Gastrocnemius medialis (tissue), 4 donors: ENCODE measurements around the gene DNAJC11.

Experiments
- CTCF ChIP-seq, 5 experiments: fragments of 450-650 bp in 3 of 5; fragments of 200-600 bp in 2 of 5; sonication (generic) in 2 of 5; IDR thresholded peaks in 4 of 5; conservative IDR thresholded peaks in 1 of 5; 1 replicate in 4 of 5; 2 replicates in 1 of 5; pipeline ENCODE4 v1.5.1; 2016 to 2019; ENCODE audit warnings: antibody characterized with exemption in 5 of 5, mild to moderate bottlenecking in 3 of 5, moderate library complexity in 3 of 5
- POLR2A ChIP-seq, 2 donors: fragments of 450-650 bp; IDR thresholded peaks; one replicate each; pipeline ENCODE4 v1.6.1; 2017; ENCODE audit warnings: antibody characterized with exemption in 2 of 2, mild to moderate bottlenecking in 2 of 2, moderate library complexity in 2 of 2

DNA sequence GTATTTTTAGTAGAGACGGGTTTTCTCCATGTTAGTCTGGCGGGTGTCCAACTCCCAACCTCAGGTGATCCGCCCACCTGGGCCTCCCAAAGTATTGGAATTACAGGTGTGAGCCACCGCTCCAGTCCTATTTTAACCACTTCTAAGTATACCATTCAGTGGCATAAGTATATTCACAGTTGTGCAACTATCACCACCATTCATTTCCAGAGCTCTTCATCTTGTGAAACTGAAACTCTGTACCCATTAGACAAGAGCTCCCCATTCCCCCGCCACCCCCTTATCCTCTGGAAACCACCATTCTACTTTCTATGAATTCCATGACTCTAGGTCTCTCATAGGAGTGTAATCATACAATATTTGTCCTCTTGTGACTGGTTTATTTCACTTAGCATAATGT is 43.5 kb upstream of the DNAJC11 start:
- no peak for TF ChIP-seq CTCF (IDR thresholded peaks at IDR 0.05 in 4 of 5, conservative IDR thresholded peaks at IDR 0.05 in 1 of 5)
- no peak for TF ChIP-seq POLR2A (IDR thresholded peaks at IDR 0.05)
